ENCODE measurements around the gene IL17B.

IL17B gene

GRCh38 chr5:149337736-149338135, 41.4 kb downstream of the IL17B start:
- H3K27ac ChIP-seq, result no peak overlapping the region
- H3K9me3 ChIP-seq, result no peaks in the 10 kb centered on the region
- H3K4me3 ChIP-seq (ENCODE audit: low read depth in 1 of 2, low read length in 1 of 2), result no peak overlapping the region
- peaks cover 0 to 1% of the 10 kb centered on the region in 2 experiments for H3K4me1 ChIP-seq (ENCODE audit: control insufficient read depth in 1 of 2, insufficient read depth in 1 of 2, low read depth in 1 of 2, low read length in 1 of 2)
- H3K27me3 ChIP-seq, result no peaks in the 10 kb centered on the region
- TF ChIP-seq CTCF (IDR thresholded peaks at IDR 0.05), result no peak
- no peaks in the 10 kb centered on the region for H3K36me3 ChIP-seq

- H3K27ac ChIP-seq, result no peak overlapping the region
Observed at GRCh38 chr5:149333711-149334443, 45.2 kb downstream of the IL17B start.

GRCh38 chr5:149328177-149328576, 50.9 kb downstream of the IL17B start:
- TF ChIP-seq CTCF (IDR thresholded peaks at IDR 0.05), result no peak
- peaks cover 7 to 8% of the 10 kb centered on the region in 2 experiments for H3K4me1 ChIP-seq (ENCODE audit: control insufficient read depth in 1 of 2, insufficient read depth in 1 of 2, low read depth in 1 of 2, low read length in 1 of 2)
- H3K27me3 ChIP-seq, result no peaks in the 10 kb centered on the region
- no peaks in the 10 kb centered on the region for H3K9me3 ChIP-seq
- H3K4me3 ChIP-seq (ENCODE audit: low read depth in 1 of 2, low read length in 1 of 2), result no peak overlapping the region
- H3K36me3 ChIP-seq, result no peaks in the 10 kb centered on the region
- no peak overlapping the region for H3K27ac ChIP-seq

More at GRCh38 chr5:149333711-149334443, 45.2 kb downstream of the IL17B start:
- TF ChIP-seq CTCF (IDR thresholded peaks at IDR 0.05), result no peak
- Histone ChIP-seq H3K36me3 (no peaks in the 10 kb centered on the region), H3K9me3 (no peaks in the 10 kb centered on the region), H3K27me3 (no peaks in the 10 kb centered on the region), H3K4me1 (ENCODE audit: control insufficient read depth in 1 of 2, insufficient read depth in 1 of 2, low read depth in 1 of 2, low read length in 1 of 2) (peaks cover 7 to 8% of the 10 kb centered on the region in 2 experiments), H3K4me3 (ENCODE audit: low read depth in 1 of 2, low read length in 1 of 2) (no peak overlapping the region)

- Histone ChIP-seq H3K4me1 (ENCODE audit: control insufficient read depth in 1 of 2, insufficient read depth in 1 of 2, low read depth in 1 of 2, low read length in 1 of 2) (no peaks in the 10 kb centered on the region), H3K27ac (no peak overlapping the region), H3K4me3 (ENCODE audit: low read depth in 1 of 2, low read length in 1 of 2) (no peak overlapping the region), H3K9me3 (no peaks in the 10 kb centered on the region), H3K27me3 (no peaks in the 10 kb centered on the region), H3K36me3 (no peaks in the 10 kb centered on the region)
- no peak for TF ChIP-seq CTCF (IDR thresholded peaks at IDR 0.05)
Observed at GRCh38 chr5:149326611-149327010, 52.5 kb downstream of the IL17B start.

- no peak overlapping the region for H3K4me3 ChIP-seq (ENCODE audit: low read depth in 1 of 2, low read length in 1 of 2)
- no peaks in the 10 kb centered on the region for H3K9me3 ChIP-seq
- no peak for TF ChIP-seq CTCF (IDR thresholded peaks at IDR 0.05)
- H3K4me1 ChIP-seq (ENCODE audit: control insufficient read depth in 1 of 2, insufficient read depth in 1 of 2, low read depth in 1 of 2, low read length in 1 of 2), result no peaks in the 10 kb centered on the region
- no peaks in the 10 kb centered on the region for H3K36me3 ChIP-seq
- no peaks in the 10 kb centered on the region for H3K27me3 ChIP-seq
- H3K27ac ChIP-seq, result no peak overlapping the region
Observed at GRCh38 chr5:149325894-149326293, 53.2 kb downstream of the IL17B start.

Data from neutrophil (primary cell).